Hematopoietic multipotent progenitor cell treated with erythropoietin and hydrocortisone succinate and interleukin-3 and kit ligand, for 6 days (in vitro differentiated cells): ENCODE data around the gene TREML4.

ENCODE experiments used
- DNase-seq: peaks from one replicate; pipeline ENCODE4 v3.0.0-alpha.2; 2015

TREML4 gene

DNA sequence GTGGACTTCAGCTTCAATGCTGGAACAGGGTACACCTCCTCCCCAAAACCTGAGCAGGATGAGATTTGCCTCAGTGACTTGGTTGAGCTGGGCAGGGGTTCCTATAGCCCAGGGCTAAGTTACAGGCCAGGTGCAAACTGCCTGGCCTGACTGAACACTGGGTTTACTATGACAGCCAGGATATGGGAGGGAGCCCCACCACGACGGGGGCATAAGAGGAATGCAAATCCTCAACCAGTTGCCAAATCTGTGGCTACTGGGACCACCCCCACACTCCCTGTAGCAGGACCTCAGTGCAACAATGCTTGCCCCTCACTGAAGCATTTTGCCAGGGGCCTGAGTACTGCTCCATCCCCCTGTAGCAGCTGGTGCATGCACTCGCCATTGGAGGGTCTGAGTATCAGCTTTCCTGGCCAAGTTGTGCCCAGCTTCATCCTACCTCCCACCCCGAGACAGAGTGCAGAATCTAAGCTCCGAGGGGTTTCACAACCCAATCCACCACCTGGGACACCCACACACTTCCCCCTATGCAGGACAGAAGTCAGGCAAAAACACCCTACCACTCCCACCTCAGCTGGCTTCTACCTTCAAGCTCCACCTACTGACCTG, 27.6 kb downstream of the TREML4 start:
- DNase-seq, result no peak

DNA sequence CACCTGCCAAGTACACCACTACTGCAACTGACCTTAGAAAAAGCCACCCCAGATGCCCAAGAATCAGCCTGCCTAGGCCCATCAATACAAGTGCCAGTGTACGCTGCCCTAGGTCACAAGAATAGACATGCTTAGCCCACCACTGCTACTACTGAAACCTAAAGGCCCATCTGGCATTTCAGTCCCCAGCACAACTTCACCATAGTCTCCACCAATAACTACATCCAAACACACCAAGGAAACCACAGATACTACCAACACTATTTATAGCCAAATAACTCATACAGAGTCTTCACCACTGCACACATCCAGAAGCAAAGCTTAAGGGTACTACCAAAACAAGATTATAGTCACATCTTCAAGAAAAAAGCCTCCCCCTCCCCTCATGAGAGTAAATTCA, 28.2 kb downstream of the TREML4 start:
- no peak for DNase-seq

DNA sequence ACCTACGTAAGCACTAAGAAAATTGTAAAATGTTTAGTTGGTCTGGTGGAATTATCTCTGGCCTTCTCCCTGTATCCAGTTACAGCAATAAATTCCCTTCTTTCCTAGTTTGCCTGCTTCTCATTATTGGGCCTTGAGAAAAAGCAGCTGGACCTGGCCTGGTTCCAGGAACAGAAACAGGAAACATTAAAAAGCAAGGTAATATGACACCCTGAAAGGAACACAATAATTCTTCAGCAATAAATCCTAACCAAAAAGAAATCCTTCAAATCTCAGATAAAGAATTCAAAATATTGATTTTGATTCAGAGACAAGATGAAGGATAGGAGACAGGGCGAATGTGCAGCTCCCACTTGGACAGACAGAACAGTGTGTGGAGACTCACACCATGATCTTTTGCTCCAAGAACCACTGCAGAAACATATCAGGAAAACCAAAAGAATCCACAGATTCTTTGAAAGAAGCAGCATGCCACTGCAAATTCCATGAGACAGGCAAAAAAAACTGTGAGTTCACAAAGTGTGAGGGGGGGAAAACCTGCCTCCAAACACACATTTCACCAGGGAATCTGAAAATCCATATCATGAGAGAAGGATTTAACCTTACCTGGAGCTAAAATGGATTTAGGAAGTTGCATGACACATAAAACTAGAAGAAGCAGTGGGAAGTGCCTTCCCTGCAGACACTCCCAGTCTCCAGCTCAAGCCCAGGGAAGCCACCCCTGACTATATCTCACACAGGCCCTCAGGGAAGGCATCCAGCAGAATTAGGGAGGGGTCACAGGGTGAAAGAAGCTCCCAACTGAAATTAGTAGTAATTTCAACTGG, 29.4 kb downstream of the TREML4 start:
- no peak for DNase-seq

DNA sequence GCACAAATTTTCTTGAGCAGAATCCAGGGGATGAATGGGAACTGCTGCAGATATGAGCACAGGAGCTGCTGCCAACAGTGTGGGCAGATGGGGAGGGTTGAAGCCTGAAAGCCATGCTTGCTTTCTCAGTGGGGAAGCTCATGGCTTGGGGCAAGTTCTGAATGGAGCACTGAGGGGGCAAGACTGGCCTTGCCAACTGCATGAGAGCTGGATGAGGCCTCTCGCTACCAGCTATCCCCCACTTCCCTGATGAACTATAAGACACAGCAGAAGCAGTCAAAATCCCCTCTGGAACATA, 30.0 kb downstream of the TREML4 start:
- no peak for DNase-seq

DNA sequence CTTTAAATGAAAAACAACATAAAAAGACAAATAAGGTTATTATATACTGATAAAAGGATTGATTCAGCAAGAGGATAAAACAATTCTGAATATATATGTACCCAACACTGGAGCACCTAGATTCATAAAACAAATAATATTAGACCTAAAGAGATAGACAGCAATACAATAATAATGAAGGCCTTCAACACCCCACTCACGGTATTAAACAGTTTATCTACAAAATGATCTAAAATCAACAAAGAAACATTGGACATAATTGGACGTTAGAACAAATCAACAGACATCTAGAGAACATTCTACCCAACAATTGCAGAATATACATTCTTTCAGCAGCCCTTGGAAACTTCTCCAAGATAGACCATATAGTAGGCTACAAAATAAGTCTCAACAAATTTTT, 34.3 kb downstream of the TREML4 start:
- no peak for DNase-seq

DNA sequence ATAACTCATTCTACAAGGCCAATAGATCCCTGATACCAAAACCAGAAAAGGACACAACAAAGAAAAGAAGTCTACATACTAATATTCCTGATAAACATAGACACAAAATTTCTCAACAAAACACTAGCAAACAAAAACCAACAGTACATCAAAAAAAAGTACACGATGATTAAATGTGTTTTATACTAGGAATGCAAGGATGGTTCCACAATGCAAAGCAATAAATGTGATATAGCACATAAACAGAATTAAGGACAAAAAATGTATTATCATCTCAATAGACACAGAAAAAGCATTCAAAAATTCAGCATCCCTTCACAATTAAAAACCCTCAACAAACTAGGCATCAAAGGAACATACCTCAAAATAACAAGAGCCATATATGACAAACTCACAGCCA, 35.1 kb downstream of the TREML4 start:
- no peak for DNase-seq

DNA sequence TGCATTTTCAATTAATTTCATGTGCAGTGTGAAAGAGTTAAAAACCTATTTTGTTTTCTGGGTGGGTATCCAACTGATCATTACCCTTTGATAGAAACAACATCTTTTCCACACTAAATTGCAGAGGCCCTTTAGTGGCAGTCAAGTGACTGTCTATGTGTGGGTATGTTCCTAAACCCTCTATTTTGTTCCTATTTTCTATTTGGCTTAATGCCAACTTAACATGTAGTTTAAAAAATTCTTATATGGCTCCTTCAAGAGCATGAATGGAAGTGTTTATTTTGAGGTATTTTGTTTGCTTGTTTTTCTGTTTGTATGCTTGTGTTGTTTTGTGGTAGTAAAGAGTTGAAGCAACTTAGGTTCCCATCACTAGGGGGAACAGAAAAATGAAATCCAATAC, 38.4 kb downstream of the TREML4 start:
- no peak for DNase-seq

DNA sequence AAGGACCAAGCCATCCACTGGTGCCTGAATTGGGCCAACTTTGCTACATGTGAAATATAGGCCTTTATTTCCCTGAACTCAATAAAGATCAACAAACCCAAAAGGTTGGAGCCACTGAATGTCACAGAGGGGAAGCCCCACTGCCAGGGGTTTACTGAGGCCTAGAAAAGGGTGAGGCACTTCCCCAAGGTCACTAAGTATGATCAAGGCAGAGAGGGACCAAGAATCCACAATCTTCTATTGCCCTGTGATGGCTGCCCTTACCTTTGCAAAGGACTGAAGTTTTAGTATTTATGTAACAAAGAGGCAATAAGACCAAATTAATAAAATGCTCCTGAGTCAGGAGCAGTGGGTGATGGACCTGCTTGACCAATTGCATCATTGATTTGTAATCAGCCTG, 40.3 kb downstream of the TREML4 start:
- DNase-seq, result no peak

DNA sequence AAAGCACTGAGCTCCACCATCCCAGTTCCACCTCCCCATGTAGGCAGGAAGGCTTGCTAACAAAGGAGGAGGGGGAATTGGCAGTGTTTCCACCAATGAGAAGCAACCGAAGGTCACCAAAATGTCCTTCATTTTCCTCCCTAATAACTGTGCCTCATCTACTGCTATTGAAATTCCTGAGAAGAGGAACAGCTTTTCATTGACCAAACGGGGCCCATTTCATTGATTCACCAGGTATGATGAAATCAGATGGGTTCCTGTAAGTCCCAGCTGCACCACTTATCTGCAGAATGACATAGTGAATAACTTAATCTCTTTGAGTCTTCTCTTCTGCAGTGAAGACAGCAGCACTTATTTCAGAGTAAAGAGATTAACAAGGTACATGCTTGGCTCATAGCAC, 41.0 kb downstream of the TREML4 start:
- peak; percentile 12 for DNase-seq

DNA sequence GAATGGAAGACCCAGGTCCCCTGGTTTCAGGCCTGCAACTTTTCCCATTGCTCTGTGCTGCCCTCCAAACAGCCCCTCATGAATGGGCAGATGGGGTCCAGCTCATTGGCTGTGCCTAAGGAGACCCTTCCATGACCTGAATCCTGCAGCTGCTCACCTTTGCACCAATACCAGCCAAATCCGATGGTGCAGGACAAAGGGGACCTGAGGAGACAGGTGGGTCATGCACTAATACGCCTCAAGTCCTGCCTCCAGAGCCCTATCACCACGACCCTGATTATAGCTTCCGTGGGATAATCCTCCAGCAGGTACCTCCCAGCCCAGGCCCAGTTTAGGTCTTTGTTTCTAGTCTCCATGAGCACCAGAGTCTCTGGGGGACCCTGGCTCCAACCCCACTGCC, 41.6 kb downstream of the TREML4 start:
- no peak for DNase-seq

DNA sequence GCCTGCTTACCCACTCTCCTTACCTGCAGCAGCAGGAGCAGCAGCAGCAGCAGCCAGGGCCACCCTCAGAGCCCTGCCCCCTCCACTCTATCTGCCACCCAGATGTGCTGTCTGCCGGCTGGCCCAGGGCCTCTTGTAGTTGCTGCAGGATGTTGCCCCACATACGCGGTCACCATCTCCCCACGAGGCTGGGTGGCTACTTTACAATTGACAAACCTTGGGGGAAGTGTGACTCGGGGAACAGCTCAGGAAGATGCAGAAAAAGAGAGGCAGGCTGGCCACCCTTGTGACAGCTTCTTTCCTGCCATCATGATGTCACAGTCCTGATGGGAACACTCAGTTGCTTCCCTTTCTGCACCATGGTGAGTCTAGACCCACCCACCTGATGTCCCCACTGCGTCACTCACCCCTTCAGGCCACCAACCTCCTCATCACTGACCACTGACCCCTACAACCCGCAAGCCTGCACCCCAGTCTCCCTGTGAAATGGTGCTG, 43.8 kb downstream of the TREML4 start:
- peak; percentile 71 for DNase-seq

DNA sequence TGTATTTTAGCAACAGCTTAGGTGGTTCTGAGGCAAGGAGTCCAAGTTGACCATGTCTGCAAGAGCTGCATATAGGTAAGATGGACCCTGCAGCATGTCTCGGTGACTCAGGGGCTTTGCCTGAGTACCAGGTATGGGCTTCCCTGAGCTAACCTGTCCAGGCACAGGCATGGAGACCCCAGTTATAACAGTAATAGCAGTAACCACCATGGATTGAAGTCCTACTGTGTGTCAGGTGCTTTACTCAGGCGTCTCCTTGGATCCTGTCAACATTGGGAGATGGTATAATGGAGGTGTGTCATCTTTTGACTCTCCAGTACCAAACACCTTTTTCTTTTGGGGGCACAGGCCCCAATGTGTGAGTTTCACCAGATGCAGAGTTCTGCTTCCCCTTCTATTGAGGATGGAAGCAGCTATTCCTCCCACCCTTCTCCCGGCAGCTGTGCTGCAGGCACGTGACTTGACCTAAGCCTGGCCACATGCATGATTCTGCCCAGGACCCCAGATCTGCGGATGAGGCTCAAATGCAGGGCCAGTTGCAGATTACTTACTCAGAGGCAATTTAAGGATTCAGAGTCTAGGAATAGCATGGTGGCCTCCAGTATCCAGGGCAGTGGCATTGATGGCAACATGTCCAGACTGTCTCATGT, 44.6 kb downstream of the TREML4 start:
- DNase-seq, result no peak

DNA sequence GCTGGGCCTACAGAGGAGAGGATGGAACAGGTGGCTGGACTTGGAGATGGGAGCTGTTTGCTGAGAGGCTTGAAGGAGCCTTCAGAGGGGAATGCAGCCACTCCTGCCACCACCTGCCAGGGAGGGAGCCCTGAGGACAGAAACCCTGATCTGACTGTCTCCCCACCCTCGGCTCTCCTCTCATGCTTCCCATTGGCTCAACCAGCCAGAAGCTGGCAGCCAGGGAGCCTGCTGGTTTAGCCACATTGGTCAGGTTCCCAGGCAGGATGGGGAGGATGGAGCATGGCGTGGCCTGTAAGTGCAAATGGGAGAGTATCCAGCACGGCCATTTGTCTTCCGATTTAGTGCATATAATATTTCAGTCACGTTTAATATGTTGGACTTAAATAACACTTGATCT, 45.6 kb downstream of the TREML4 start:
- DNase-seq, result no peak

DNA sequence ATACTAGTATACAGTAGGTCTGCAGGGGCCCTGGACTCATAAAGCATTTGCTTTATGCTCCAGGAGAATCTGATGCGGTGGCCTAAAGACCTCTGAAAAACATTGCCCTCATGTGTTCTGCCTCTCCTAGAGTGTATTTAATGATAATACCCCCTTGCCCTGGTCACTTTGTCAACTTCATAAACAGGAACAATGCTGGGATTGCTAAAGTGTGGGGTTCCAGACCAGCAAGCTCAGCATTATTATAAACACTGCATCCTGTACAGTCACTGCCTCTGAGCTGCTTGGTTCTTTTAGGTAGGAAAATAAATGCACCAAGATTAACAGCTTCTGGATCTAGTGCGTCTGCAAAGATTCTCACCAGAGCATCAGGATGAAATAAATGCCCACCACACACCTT, 46.1 kb downstream of the TREML4 start:
- no peak for DNase-seq

DNA sequence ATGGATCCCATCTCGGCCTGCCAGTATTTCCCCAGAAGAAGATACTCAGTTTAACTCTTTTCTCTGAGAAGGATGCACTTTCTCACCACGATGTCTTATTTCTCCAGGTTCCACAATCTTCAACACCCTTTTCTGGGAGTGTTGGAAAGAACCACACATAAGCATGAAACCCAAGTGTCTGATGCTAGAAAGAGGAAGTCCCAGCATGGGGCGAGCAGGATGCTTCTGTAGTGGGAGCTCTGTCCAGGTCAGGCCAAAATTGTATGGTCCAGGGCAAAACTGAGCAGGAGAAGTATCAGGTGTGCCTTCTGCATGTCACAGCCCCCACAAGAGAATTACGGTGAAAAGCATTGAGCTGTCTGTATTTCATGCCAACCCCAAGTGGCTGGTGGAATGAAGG, 47.3 kb downstream of the TREML4 start:
- no peak for DNase-seq

DNA sequence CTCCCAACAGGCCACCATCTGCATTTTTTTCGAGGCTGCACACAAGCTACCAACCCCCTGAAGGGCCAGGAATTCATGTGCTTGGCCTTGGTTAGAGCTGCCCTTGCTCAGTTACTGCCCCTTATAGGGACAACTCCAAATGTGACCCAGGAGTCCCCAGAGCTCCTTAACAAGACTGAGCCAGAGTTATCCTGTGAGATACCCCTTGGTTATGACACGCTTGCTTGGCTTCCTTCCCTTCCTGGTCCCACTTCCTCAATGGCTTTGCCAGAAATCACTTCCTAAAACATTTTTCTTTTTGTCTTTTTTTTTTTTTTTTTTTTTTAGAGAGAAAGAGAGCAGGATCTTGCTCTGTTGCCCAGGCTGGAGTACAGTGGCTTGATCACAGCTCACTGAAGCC, 49.5 kb downstream of the TREML4 start:
- DNase-seq, result no peak

DNA sequence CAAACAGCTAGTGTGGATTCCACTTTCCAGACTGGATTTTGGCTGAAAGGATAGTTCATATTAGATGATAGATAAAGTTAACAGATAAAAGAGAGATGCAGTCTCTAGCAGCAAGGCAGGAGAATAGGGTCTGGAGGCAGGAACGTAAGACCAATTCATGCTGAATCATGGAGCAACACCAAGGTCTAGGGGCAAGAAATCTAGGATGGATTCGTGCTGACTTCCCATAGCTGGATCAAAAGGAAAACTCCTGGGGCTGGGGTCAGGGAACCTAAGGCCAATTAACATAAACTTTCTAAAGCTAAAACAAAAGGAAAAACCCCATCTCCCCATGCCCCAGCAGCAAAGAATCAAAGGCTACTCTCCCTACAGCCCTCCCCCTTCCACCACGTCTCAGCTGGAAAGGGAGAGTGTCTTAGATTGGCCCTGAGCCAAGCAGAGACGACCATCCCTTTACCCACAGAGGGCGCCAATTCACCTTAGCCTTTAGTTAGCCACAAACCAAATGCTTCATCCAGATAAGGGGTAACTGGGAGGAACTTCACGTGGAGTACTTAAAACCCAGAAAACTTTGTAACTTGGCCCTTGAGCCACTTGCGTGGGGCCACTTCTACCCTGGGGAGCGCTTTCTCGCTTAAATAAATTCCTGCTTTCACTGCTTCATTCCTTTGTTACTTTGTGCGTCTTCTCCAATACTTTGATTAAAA, 50.7 kb downstream of the TREML4 start:
- DNase-seq, result peak; percentile 99

DNA sequence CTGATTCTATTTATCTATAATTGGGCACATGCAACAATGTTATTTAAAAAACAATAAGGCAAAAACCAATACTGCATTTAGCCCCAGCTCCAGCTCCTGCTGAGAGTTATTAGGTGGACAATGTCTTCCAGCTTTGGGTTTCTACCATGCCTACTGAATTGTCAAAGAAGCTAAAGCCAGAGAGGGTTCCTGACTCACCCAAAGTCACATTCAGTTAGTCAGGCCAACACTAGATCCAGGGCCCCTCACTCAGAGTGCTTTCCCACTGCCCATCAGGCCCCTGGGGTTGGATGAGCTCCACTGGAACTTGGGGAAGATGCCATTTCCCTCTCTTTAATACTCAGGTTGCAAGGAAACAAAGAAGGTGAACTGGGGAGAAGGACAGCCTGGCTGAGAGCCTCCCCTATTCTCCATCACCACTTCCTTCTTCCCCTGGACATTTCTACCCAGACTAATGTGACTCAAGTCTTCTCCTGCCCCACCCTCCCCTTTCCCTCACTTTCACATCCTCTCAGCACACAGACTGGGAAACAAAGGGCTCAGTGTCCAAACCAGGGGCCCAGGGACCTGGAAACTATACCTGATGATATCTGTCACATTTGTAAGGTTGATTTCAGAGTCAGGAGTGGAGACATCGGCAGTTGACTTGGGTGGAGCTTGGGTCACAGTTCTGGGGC, 52.4 kb downstream of the TREML4 start:
- no peak for DNase-seq

DNA sequence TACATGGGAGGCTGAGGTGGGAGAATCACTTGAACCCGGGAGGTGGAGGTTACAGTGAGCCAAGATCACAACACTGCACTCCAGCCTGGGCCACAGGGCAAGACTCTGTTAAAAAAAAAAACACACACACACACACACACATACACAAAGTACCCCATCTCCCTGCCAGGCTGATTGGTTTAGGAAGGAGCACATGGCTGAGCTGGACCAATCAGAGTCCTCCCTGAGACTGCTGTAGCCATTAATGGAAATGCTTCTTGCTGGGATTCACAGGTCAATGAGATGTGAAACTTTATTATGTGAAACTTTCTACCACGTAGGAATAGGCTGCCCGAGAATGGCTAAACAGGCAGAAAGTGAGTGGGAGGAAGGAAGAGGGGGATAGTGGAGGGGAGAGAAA, 55.5 kb downstream of the TREML4 start:
- no peak for DNase-seq

DNA sequence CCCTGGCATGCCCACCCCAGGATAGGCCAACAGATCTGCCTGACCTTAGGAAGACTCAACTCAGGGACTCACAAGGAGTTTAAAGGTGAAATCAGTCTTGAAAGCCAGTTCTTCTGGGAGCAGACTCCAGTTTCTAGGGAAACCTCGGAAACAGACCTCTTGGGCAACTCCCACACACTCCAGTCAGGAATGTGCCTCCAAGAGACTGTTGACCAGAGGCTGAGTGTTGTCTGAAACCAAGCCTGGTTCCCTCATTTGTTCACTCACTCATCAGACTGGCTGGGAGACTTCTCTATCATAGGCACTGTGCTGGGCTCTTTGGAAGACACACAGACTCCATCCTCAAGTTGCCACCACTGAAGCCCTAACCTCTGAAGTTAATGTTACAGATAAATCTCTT, 56.6 kb downstream of the TREML4 start:
- no peak for DNase-seq

DNA sequence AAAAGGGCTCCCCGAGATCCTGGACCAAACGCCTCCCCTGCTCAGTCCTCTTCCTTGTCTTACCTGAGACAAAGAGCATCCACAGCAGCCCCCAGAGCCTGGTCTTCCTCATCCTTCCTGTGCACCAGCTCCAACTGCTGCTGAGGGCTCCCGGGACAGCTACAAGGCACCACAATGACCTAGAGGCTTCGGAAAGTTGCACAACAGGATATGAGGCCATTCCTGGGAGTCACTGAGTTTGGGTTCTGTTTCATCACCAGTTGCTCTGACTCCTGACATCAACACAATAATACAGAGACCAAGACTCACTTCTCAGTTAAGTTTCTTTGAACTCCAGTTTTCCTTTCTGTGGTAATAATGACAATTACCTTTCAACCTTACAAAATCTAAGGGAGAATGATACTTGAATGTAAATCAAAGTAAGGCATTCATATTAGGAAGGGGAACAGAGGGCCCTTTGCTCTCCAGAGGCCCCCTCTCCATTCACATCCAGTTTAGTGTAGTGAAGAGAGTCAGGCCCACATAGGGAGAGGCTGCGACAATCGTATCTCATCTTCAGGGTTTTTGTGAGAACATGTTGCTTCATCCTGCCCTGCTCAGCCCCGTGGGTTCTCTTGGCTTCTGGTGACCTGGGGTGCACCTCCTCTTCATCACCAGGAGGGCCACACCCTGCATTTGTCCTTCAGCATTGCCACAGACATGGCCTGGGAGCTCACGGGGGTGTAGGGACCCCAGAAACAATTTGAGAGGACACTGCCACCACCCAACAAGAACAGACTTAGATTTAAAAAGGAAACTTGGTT, 58.6 kb downstream of the TREML4 start, which contains the start of gene TREM1:
TREM1 (minus strand) TSS at position 139 of the 803 bp plus-strand sequence; CDS start at position 112, 27 bp downstream.
- peak; percentile 52 for DNase-seq
